UCSD-AML1 (cell line): ENCODE measurements around the gene APBA2.

Experiments used
- DNase-seq: peaks from one replicate; lab custom pipeline; 2025; ENCODE audit not compliant: unreplicated experiment; lab: John Stamatoyannopoulos, UW

The APBA2 gene

DNA sequence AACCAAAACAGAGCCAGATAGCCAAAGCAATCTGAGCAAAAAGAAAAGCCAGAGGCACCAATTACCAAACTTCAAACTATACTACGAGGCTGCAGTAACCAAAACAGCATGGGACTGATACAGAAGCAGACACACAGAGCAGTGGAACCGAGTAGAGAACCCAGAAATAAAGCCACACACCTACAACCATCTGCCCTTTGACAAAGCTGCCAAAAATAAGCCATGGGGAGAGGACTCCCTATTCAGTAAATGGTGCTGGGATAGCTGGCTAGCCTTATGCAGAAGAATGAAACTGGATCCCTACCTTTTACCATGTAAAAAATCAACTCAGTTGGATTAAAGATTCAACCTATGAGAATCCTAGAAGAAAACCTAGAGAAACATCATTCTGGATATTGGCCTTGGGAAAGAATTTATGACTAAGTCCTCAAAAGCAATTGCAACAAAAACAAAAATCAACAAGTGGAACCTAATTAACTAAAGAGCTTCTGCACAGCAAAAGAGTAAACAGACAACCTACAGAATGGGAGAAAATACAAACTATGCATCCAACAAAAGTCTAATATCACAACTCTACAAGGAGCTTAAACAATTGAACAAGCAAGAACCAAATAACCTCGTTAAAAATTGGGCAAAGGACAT is 95.1 kb downstream of the APBA2 start:
- no peak for DNase-seq

DNA sequence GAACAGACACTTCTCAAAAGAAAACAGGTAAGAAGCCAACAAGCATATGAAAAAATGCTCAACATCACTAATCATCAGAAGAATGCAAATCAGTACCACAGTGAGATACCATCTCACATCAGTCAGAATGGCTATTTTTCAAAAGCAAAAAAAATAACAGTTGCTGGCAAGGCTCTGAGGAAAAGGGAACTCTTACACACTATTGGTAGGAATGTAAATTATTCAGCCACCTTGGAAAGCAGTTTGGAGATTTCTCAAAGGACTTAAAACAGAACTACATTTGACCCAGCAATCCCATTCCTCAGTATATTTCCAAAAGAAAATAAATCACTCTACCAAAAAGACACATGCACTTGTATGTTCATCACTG is 95.6 kb downstream of the APBA2 start:
- DNase-seq = no peak

DNA sequence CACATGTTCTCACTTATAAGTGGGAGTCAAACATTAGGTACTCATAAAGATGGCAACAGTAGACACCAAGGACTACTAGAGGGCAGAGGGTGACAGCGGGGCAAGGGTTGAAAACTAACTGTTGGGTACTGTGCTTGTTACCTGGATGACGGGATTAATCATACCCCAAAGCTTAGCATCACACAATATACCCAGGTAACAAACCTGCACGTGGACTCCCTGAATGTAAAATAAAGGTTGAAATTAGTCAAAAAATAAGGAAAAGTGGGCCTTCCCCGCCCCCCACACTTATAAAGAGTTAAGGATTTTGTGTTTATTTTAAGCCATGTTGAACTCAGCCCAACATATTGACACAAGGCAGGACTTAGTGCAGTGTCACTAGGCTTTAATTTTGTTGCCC is 96.1 kb downstream of the APBA2 start:
- DNase-seq = no peak

DNA sequence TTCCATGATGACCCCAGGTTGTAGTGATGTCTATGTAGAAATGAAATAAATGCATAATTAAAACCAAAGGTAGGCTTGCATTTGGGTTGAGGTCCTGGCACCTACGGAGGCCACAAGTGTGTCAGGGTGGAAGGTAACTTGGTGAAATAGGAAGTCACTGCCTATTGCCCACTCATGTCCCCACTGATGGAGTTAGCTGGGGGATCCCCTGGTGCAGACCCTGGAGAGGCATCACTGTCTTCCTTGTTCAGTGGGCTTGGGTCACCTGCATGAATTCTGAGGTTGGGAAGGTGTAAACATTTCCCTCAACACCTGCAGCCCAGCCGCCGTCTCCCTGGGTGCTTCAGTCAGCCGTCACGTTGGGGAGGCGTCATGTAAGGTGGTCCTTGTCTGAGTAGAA is 97.1 kb downstream of the APBA2 start:
- DNase-seq = no peak

DNA sequence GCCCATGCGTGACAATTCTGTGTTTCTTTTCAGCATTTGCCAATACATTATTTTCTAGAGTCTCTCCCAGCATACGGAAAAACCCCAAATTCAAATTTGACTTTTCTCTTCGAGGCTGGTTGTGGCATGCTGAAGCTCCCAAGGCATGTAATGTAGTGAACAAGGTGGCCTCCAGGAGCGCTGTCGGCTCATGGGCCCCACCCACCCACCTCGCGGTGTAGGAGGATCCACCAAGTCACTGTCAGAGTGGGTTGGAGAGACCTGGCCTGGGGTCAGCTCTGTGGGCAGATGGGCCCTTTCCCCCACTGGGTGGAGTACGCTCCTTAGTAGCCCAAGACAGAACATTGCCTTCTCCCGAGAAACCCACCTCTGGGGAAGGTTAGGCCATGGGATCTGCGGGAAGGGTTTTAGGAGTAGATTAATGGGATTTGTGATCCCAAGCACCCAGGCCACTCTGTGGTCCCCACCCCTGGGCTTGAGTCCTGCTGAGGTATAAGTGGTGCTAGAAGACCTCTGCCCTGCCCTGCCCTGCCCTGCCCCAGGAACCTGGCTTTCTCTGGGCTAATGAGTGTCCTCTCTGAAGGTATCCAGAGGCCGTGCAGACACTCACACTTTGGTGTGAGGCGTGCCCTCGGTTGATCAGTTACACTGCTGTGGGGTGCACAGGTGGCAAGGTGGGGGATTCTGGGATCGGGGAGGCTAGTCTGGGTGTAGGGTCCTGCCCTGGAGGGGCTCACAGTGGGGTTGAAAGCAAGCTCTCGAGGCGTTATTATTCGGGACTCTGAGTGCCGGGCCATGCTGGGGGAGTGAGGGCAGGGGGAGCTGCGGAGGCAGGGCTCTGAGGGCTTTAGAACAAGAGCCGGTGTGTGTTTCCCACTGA is 97.9 kb downstream of the APBA2 start:
- no peak for DNase-seq

GRCh38 chr15:28984421-28985315 is 98.9 kb downstream of the APBA2 start:
- no peak for DNase-seq

DNA sequence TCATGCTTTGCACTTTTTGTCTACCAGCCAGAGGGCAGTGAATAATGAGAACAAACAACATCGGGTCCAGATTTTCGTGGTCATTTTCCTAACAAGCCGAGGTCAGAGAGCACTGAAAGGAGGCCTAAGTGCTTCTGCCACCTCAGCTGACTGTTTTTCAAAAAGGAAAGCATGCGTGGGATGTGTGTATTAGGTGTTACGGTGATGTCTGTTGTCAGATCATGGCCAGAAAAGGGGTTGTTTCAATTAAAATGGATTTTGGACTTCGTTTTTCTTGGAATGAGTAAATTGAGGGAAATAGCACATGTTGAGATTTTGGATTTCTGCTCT is 99.5 kb downstream of the APBA2 start:
- no peak for DNase-seq

DNA sequence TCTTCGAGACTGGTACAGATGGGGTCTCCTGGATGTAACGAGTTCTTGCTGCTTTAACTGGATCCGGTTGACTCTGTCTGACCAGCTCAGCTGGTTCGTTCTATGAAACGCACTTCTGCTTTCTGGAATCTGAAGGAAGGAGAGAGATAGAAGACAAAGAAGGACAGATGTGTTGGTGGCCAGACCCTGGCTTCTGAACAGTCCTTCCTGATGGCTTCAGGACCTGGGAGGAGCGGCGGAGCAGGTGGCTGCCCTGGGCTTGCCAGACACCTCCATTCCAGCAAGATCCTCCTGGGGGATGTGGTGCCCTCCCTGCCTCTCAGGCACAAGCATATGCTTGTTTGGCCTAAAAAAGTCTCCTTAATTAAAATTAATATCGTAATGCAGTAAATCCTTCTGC is 99.9 kb downstream of the APBA2 start:
- no peak for DNase-seq

- DNase-seq = no peak
Measured at GRCh38 chr15:28986108-28986507, 100.3 kb downstream of the APBA2 start.

DNA sequence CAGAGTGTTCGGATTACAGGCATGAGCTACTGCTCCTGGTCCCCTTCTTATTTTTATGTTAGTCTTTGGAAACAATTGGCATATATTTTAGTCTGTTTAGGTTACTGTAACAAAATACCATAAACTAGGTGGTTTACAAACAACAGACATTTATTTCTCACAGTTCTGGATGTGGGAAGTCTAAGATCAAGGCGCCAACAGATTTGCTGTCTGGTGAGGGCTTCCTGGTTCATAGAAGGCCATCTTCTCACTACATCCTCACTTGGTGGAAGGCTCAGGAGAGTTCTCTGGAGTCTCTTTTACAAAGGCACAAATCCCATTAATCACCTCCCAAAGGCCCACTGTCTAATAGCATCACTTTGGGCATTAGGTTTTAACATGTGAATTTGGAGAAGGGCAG is 101.0 kb downstream of the APBA2 start:
- no peak for DNase-seq

DNA sequence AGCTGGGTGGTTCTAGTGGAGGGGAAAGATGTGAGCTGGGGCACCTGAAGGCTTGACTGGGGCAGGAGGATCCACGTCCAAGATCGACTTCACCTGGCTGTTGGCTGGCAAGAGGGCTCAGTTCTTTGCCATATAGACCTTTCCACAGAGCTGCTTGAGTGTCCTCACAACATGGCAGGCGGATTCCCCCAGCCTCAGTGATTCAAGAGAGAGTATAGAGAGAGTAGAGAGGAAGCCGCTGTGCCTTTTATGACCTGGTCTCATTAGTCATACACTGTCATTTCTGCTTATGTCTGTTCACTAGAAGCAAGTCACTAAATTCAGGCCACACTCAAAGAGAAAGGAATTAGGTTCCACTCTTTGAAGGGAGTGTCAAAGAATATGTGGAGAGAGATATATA is 101.6 kb downstream of the APBA2 start:
- DNase-seq = no peak

DNA sequence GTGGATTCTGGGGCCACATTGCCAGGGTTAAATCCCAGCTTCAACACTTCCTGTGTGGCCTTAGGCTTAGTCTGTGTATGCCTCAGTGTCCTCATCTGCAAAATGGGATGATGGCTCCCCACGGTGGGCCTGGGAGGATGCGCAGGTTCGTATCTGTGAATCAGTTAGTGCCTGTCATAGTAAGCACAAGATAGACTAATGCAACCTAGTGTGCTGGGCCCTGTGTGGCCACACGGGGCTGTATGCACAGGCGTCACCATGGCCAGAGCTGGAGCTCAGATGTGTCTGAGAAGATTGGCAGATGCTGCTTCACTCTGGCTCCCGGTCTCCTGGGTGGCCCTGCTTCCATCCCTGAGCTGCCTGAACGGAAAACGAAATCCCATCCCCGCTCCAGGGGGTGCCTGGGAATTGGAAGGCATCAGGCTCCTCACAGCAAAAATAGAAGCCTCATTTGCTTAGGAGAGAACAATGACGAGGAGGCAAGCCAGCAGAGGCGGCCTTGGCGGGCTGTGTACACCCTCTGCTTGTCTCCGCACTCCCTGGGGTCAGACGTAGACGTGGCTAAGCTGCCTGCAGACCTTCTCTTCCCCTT is 103.6 kb downstream of the APBA2 start:
- DNase-seq = no peak

- no peak for DNase-seq
Measured at GRCh38 chr15:28989896-28990295, 104.1 kb downstream of the APBA2 start.

GRCh38 chr15:28990390-28990789 is 104.6 kb downstream of the APBA2 start:
- no peak for DNase-seq

DNA sequence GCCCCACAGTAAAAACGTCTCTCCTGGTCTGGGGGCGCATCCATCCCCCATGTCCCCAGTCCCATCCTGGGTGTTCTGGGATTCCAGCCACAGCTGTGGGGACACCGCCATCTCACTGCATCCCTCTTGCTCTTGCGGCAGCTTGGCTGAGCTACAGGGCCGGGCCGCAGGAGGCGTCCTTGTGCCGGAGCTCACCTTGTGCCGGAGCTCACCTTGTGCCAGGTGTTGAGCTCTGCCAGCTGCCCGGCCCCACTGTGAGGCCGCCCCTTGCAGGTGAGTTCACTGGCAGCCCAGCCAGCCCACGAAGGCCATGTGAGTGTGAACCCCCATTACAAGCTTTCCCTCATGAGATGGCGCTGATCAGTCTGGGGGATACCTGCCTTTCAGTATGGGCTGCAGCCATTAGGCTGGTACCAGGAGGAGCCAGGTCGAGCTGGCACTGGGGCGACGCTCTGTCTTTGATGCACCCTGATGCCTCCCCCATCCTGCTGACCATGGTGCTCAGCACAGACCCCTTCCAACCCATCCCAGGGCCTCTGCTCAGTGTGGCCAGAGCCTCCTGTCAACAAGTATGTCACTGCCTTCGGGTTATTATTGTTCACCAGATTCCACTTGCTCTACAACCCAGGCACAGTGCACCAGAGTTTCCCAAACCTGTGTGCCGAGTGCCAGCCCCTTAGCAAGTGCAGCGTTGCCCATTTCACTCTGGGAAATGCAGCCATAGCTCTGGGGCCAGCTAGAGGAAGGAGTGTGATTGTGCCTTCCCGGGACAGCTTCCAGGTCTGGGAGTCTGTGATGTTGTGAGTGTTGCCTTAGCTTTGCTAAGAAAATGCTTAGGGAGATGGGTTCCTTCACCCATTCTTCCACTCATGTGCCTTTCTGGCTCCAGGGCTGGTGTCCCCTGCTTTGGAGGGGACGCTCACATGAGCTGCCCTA is 105.7 kb downstream of the APBA2 start:
- no peak for DNase-seq

GRCh38 chr15:28992336-28992864 is 106.6 kb downstream of the APBA2 start:
- DNase-seq = no peak

DNA sequence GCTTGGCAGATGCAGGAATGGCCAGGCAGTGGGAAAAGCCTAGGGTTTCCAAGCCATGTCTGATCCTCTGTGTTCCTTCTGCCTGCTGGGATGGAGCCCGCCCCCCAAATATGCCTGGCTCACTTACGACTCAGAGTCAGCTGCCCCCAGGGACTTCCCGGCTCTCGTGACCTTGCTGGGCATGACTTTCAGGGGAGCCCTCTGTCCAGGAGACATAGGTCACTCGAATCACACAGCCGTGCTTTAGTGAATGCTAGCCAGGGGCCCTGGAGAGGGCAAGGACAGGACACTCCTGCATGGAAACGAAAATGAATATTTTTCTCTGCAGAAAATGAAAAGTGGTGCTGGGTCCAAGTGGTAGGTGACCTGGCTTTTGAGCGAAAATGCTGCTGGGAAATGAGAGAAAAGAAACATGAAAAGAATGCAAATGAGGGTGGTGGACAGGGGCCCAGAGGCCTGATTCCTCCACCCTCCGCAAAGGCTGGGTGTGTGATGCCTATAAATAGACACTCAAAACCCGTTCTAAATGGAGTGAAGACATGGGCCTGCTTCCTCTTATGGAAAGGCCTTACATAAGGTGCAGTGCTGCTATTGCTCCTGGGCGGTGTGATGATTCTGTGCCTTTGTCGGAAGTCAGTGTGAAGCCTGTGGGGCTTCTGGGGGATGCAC is 107.4 kb downstream of the APBA2 start:
- no peak for DNase-seq

DNA sequence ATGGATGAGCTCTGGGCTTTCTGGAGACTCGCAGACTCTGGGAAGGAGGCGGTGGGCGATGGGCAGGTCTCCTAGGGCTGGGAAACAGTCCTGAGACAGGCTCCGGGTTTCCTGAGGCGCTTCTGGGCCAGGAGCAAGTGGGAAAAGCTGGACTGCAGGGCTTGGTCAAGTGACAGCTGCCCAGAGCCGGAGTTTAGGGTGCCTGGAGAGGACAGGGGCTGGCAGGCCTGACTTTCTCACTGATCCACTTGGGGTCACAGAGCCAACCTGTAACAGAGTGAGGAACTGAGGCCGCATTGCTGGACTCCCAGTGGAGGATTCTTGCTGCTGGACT is 107.9 kb downstream of the APBA2 start:
- DNase-seq = no peak

DNA sequence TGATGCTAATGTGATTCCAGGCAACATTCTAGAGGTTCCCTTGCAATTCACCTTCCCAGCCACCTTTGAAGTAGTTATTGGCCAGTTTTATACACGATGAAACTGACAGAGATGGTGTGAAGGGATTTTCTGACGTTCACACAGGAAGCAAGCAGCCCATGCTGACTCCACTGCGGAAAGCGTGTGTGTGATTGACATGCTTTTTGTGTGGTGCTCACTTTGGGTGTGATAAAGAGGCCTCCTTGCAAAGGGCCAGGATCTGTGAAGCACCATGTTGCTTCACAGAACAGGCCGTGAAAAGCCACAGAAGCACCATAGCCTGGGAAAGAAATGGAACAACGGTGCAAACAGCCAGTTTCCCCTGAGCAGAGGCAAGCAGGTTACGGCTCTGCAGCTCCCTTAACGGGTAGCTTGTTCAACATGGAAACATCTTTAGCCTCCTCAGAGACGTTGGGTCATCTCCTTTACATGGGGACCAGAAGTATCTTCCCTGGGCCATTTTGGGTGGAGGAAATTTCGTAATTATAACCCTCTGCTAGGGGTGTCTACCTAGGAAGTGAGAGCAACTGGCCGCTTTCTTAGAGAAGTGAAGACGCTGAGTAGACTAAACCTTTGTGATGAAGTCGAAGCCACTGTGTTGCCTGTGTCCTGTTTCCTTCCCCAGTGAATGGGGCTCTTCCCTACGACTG is 108.5 kb downstream of the APBA2 start:
- DNase-seq = no peak
